Measurements from ENCODE around the gene TPBGL.

- no peak for TF ChIP-seq POLR2AphosphoS5 (IDR thresholded peaks at IDR 0.05)
- TF ChIP-seq, protein P1, sequence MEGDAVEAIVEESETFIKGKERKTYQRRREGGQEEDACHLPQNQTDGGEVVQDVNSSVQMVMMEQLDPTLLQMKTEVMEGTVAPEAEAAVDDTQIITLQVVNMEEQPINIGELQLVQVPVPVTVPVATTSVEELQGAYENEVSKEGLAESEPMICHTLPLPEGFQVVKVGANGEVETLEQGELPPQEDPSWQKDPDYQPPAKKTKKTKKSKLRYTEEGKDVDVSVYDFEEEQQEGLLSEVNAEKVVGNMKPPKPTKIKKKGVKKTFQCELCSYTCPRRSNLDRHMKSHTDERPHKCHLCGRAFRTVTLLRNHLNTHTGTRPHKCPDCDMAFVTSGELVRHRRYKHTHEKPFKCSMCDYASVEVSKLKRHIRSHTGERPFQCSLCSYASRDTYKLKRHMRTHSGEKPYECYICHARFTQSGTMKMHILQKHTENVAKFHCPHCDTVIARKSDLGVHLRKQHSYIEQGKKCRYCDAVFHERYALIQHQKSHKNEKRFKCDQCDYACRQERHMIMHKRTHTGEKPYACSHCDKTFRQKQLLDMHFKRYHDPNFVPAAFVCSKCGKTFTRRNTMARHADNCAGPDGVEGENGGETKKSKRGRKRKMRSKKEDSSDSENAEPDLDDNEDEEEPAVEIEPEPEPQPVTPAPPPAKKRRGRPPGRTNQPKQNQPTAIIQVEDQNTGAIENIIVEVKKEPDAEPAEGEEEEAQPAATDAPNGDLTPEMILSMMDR (IDR thresholded peaks at IDR 0.05) = no peak
Observed at GRCh38 chr11:75201771-75202170, 38.8 kb upstream of the TPBGL start.

Data from suprapubic skin (tissue), 3 donors.